ENCODE results near the gene F8. TPM values are rescaled to one million over a fixed set of nuclear protein-coding genes. Genes with fewer than 3 reads are reported as not detected.
"Not testable (repeated sequence)": the region's sequence is repeated elsewhere in the genome, so short reads cannot be mapped to it uniquely, and the experiment has no call there.

F8 gene
- total and polyA plus RNA-seq, 2 of the 4 experiments (the other 2 are of a cell fraction): 1.4 to 1.5 TPM

DNA sequence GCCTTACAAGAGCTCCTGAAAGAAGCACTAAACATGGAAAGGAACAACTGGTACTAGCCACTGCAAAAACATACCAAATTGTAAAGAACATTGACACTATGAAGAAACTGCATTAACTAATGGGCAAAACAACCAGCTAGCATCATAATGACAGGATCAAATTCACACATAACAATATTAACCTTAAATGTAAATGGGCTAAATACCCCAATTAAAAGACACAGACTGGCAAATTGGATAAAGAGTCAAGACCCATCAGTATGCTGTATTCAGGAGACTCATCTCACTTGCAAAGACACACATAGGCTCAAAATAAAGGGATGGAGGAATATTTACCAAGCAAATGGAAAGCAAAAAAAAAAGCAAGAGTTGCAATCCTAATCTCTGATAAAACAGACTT, 154.0 kb downstream of the F8 start:
- H4K91ac ChIP-seq (ENCODE audit: insufficient read depth, low read depth, low read length); H2BK120ac ChIP-seq (ENCODE audit: low read depth, low read length); H3K27ac ChIP-seq (ENCODE audit: insufficient read depth, low read length); H3K4ac ChIP-seq (ENCODE audit: low read depth, low read length); H2AK9ac ChIP-seq (replicated peaks; ENCODE audit: low read depth, low read length, poor library complexity); H2AFZ ChIP-seq (replicated peaks; ENCODE audit: low read length, poor library complexity); H2AK5ac ChIP-seq (ENCODE audit: low read depth, low read length); H3K23ac ChIP-seq (ENCODE audit: low read depth, low read length); DNase-seq; H3K4me1 ChIP-seq (ENCODE audit: control insufficient read depth, insufficient read depth, low read length); H2BK15ac ChIP-seq (ENCODE audit: low read depth, low read length); H3K9me3 ChIP-seq (ENCODE audit: control insufficient read depth, insufficient read depth, low read length); dilution Hi-C loops (cut with HindIII; ENCODE audit: low sequenced_read_pairs, unreplicated experiment); H4K20me1 ChIP-seq (ENCODE audit: insufficient read depth, low read length); H3K4me3 ChIP-seq (ENCODE audit: insufficient read depth, low read depth, low read length); H3K79me1 ChIP-seq (ENCODE audit: low read depth in 1 of 2, low read length in 2 of 2); CTCF ChIA-PET; POLR2A ChIA-PET (ENCODE audit: unreplicated experiment); H3K9ac ChIP-seq (ENCODE audit: low read depth, low read length); intact Hi-C loops (cut with micrococcal nuclease); H3K36me3 ChIP-seq (ENCODE audit: control insufficient read depth, insufficient read depth, low read length); H2BK5ac ChIP-seq (ENCODE audit: low read depth, low read length, poor library complexity, severe bottlenecking); H3K9me1 ChIP-seq (ENCODE audit: insufficient read depth, low read length); H3K56ac ChIP-seq (ENCODE audit: extremely low read depth, insufficient read depth, low read length); BruUV-seq (replicated peaks); ATAC-seq (ENCODE audit: low read depth); H3K27me3 ChIP-seq (ENCODE audit: control insufficient read depth, insufficient read depth, low read length); H4K8ac ChIP-seq (ENCODE audit: low read depth in 2 of 2, low read length in 2 of 2); H3K4me2 ChIP-seq (ENCODE audit: low read depth, low read length); H3K18ac ChIP-seq (ENCODE audit: low read depth, low read length); H2BK20ac ChIP-seq (ENCODE audit: low read depth, low read length); in situ Hi-C loops (cut with MboI; ENCODE audit: low sequenced_read_pairs); H3K14ac ChIP-seq (replicated peaks; ENCODE audit: low read depth, low read length); H4K5ac ChIP-seq (ENCODE audit: low read depth, low read length): not testable (repeated sequence)
